ENCODE results near the gene WDR37.
A peak's percentile ranks its signal among the peaks of the same experiment; 100 is the strongest.

Gene WDR37

GRCh38 chr10:1172256-1172984 lies 116.2 kb downstream of the WDR37 start:
- peak; percentile 5 for DNase-seq

- DNase-seq = no peak
Measured at GRCh38 chr10:1173091-1173490, 116.9 kb downstream of the WDR37 start.

GRCh38 chr10:1174022-1174421 lies 117.8 kb downstream of the WDR37 start:
- no peak for DNase-seq

GRCh38 chr10:1175956-1176565 lies 119.9 kb downstream of the WDR37 start:
- DNase-seq = no peak

- no peak for DNase-seq
Measured at GRCh38 chr10:1177936-1178335, 121.8 kb downstream of the WDR37 start.

GRCh38 chr10:1178506-1178905 lies 122.3 kb downstream of the WDR37 start:
- no peak for DNase-seq

- DNase-seq = no peak
Measured at GRCh38 chr10:1179346-1180070, 123.3 kb downstream of the WDR37 start.

GRCh38 chr10:1180071-1180730 lies 124.0 kb downstream of the WDR37 start:
- DNase-seq = no peak

GRCh38 chr10:1180836-1181235 lies 124.7 kb downstream of the WDR37 start:
- DNase-seq = no peak

Data from EL (cell line).